ENCODE results near the gene UNCX.

UNCX gene

DNA sequence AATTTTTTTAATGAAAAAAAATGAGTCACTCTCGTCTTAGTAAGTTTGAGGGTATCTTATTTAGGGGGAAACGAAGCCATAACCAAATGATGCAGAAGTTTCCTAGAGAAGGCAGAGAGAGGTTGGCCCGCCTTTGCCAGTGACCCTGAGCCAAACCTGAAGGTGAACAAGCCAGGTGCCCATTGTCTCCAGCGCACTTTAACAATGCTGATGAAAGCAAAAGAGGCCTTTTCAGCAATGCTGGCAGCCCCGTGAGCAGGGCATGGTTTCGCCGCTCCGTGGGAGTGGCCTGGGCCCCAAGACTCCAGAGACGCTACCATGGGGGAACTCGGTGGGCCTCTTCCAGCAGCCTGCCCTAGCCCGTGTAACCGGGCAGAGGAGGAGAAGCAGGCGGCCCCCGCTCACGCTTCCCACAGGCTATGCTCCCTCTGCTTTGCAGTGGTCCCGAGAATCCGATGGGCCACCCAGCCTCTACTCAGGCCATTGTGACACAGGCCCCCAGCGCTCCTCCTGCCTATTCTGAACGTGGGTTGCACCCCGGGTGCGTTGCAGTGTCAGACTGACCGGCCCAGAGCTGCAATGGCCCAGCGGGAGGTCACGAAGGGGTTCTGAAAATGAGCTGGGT lies 14.0 kb upstream of the UNCX start:
- no peak for DNase-seq

GRCh38 chr7:1219498-1219897 lies 13.2 kb upstream of the UNCX start:
- DNase-seq = no peak

DNA sequence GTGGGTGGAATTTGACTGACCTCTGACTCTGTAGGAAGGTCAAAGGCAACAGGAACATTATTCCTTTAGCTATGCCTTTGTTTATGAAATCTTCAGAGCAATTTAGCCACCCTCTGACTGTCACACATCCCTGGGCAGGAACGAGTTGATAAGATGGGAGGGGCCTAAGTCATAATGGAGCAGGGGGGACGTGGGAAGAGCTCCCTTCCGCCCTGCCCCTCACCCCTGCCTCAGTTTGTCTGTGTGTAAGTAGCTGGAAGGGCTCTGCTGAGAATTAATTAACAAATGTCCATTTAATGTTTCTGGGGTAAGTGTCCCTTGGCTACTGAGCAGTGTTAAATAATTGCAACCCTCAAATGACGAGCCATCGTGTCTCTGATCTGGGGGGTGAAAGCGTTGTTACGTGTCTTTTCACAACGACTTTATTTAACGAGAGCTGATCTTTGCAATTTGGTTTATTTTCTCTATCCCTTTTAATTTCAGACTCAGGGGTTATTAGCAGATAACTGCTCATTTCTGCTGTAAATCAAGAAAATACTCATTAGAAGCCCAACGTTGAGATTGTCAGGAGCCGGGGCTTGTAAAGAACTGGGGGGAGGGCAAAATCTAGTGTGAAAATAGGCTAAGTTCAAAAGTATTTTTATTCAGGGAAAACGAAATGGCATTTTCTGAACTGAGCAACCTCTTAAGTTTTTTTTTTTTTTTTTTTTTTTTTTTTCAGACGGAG lies 12.5 kb upstream of the UNCX start:
- no peak for DNase-seq

GRCh38 chr7:1220977-1221745 lies 11.5 kb upstream of the UNCX start:
- DNase-seq = no peak

DNA sequence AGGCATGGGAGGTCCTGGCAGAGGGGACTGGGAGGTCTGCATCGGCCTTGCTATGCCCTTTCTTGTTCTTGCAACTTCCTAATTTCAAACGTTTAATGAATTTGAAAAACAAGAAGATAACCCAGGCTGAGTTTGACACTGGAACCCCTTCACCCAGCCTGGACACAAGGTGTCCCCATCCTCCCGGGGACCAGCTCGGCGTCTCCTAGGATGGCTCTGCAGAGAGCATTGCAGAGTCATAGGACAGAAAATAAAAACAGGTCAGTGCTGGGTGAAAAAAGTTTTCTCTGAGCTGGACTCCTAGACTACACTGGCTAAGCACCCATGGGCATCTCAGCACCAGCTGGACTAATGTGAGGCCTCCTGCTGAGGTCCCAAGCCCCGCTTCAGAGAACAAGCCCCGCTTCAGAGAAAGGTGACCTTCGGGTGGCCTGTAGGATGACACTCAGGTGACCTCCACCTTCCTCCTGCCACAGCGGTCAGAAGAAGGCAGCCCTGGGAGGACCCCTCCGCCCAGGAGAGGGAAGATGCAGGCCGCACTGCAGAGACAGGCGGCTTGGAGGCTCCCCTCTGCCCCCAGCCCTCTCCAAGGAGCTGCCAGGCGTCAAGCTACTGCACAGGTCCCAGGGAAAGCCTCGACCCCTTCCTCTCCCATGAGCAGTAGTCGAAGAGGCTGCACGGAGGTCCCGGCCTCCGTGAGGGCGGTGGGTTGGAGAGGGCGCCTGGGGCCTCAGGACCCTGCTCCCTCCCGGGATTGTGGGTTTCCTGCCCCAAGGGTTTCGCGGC lies 9.3 kb upstream of the UNCX start:
- no peak for DNase-seq

DNA sequence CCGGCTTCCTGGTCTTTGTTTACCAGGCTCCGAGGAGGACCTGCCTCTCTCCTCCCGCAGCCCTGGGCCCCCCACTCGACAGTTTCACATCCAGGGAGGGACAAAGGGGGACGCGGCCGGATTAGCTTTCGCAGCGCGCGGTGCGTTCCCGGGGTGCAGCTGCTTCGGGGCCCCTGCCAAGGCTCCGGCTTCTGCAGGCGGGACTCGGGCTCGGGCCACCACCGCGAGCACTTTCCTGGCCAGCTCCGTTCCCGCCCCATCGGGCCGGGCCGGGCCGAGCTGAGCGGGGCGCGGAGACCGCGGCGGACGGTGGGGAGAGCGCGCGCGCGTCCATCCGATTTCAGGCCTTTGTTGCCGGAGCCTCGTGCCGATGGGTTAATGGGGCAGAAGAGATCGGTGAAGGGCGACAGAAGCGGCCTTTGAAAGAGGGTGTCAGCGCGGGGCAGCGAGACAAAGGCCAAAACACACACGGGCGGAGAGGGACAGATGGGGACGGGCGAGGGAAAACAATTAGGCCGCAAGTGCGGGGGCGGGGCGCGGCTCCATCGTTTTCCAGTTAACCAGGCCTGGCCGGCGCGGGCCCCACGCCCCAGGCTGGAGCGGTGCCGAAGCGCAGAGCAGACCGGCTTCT lies 8.5 kb upstream of the UNCX start:
- DNase-seq = no peak

- DNase-seq = no peak
Observed at GRCh38 chr7:1225030-1225429, 7.6 kb upstream of the UNCX start.

DNA sequence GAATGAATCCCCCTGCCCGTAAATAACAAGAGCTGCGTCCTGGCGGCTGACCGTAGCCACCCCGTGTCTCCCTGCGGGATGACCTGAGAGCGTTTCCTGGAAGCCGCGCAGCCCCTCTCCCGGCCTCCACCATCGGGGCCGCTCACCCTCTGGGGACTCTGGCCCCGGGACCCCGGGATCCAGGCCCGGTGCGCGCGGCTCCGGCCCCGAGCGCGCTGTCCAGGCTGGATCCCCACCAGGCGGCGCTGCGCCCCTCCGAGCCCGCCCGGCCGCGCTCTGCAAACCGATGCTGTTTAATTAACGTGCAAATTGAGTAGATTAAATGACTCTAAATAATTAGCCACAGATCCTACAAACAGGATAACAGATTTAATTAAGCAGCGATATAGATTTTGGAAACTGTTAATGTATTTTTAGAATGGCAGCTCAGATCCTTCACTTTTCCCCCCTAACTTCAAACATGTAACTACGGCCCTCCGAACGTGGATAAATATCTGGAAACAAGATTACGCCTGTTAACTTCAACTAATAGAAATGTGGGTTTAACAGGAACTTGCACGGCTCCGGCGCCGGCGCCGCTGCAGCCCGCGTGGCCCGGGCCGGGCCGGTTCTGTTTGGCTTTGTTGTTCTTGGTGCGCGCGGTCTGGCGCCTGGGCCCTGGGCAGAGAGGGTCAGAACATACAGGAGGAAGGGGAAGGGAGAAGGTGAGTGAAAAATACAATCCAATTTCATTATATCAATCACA lies 7.1 kb upstream of the UNCX start:
- peak in 1 of 2 donors; percentile 49 for DNase-seq

DNA sequence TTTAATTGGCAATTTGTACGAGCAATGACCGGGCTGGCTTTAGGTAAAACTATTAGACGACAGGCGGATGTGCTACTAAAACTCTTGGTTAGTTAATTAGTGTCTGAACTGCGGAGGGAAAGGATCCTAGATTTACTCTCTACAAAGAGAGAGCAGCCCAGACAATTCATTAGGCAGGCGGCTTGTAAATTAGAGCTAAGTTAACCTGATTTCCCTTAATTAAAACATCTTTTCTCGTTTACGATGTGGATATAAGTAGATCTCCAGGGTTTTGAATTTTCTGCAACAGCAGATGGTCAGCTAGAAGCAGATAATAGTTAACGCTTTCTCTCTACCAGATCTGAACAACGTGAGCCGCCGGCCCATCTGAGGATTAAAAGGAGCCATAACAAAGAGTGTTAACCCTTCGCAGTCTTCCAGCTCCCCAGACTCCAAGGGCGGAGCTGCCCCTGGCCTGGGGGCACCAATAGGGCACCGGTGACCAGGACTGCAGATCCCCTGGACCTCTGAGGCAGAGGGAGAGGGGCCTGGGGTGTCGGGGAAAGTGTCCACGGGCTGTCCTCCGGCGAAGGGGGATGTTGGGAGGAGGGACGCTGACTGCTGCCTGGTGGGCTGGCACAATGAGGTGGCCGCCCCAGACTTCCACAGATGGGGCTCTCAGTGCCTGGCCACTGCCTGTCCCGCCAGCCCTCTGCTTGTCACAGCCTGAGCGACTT lies 6.3 kb upstream of the UNCX start:
- no peak for DNase-seq

DNA sequence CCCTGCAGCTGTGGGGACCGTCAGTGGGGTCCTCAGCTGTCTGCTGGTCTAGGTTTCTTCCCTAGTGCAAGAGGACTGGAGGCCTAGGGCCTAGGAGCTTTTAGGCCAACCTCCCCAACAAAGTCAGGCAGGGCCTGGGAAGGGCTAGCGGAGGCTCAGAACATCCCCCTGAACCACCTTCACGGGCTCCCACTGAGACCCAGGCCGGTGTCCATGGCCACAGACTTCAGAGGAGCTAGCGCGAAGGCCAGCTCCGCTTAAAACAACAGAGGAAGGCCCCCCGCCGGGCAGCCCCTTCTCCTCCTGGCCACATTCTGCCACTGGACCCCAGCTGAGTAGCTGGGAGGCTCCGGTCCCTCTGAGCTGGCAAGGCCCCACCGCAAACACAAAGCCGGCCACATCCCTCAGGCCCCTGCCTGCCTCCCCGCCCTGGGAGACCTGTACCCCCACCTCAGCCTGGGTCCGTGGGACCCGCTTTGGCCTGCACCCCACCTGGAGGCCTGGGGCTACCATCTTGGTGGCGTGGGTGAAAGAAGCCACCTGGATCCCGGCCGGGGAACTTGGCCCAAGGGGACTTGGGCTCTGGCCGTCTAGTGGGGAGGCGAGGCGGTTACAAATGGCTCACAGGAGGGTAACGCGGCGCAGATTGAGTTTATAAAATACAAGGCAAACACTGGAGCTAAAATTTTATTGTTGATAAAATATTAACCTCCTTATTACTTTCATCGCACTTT lies 5.4 kb upstream of the UNCX start:
- no peak for DNase-seq

- no peak for DNase-seq
Observed at GRCh38 chr7:1227814-1228544, 4.7 kb upstream of the UNCX start.

DNA sequence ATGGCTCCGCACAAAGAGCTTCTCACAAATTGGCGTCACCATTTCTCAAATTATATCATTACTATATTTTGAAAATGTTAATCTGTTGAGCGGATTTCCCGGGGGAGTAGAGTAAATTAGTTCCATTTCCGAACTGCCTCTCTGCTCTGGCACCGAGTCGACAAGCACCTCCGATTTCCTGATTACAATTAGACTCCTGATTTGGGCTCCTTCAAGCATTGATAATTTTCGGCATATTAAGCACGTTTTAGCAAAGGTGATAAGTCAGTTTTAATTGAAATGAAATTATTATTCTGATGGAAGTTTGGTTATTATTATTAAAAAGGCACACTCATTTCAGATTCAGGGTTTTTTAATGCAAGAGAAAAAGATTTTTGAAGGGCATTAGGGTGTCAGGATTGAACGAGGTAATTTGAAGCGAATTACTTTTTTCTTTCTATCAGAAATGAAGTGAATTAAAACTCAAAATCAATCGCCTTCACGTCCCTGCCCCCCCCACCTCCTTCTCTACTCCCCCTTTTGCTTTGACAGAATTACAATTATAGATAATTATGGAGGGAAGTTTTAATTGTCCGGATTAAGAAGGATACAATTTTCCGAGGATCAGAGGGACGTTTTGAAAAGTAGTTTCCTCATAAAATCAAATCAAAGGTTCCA lies 4.0 kb upstream of the UNCX start:
- no peak for DNase-seq

DNA sequence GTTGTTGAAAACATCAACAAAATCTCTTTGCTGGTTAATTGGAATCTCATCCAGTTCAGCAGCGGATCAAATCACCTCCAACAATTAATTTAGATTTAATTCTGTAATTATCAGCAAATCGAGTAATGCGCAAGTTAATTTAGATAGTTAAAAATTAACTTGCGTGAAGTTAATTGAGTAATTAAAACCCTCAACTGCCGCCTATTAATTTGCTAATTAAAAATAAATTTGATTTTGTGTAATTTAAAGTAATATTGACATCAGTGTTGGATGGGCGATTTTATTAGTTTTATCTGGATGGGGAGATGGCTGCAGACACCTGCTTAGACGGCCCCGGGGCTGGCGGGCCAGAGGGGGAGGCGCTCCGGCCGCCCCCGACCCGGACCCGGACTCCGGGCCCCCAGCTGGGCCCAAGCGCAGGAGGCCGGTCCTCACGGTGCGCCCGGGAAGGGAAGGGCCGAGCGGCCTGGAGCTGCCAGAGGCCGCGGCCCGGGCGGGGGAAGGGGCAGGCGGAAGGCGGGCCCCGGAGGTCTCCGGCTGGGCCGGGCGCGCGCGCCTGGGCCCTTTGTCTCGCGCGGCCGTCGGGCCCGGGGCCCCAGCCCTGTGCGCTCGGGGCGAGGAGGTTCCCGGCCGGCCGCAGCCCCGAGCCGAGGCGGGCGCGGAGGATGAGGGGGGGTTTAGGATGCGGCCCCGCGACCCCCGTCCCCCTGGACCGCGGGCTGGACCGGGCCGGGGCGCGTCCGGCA lies 3.3 kb upstream of the UNCX start:
- no peak for DNase-seq

DNA sequence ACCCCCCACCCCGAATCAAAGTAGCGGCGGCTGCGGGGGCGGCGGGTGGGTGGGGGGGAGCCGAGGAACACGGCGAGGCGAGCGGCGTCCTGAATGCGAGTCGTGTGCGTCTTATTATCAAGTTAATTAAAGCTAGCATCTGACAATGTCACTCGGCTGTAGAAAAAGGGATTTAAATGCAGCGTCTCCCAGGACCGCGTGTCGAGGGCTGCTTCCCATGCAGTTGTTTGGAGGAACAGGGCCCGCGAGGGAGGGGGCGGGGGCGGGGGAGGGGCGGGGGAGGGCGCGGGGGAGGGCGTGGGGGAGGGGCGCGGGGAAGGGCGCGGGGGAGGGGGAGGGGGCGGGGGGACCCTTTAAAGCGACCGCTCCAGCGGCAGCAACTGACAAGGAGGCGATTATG lies 2.7 kb upstream of the UNCX start:
- no peak for DNase-seq

GRCh38 chr7:1230411-1231213 lies 2.1 kb upstream of the UNCX start:
- DNase-seq = no peak

DNA sequence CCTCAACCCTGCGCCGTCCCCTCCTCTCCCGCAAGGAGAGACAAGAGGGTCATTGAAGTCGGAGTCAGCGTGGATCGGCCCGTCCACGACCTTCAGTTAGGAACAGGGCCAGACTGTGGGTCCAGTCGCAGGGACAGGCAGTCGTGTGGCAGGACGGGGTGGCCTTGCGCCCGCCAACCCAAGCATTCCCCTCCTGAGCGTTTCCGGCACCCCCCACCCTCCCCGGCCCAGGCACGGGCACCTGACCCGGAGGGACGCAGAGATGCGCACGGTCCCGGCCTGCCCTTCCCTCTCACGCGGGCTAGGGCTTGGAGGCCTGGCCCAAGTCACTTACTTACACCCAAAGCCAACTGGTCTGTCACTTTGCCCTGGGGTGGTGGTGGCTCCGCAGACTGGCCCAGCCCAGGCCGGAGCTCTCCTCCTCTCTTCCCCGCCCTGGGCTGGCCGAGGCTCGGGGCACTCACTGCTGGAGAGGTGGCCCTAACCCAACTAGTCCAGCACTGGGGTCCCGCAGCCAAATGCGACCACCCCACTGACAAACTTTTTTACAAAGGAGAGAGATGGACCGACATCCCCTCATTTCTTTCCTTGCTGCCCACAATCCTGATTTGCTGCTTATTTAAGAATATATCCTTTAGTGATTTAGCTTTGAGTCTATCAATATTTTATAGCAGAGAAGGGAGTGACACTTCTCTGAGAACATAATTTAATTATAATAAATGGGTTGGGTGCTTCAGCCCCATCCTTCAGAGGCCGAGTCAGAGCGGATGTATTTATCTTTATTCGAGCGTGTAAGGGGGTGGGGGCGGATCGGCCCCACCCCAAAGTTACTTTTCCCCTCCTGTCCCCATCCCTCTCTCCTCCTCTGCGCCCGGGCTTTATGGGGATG lies 1.2 kb upstream of the UNCX start:
- DNase-seq = no peak

- DNase-seq = no peak
Observed at GRCh38 chr7:1232103-1232466, 587 bp upstream of the UNCX start.
